Testis (tissue), 2 donors: ENCODE measurements around the gene UBASH3A.

ENCODE experiments used
- POLR2A ChIP-seq: fragments of 450-650 bp; IDR thresholded peaks from one replicate; pipeline ENCODE4 v1.6.1; 2017; ENCODE audit warnings: antibody characterized with exemption, mild to moderate bottlenecking, moderate library complexity
- TF ChIP-seq, protein P1 (sequence below), 3 experiments: fragments of 450-650 bp in 2 of 3; fragments of 200-600 bp in 1 of 3; sonication (generic) in 1 of 3; IDR thresholded peaks; one replicate each; pipeline ENCODE4 v1.5.1; 2016 to 2019; ENCODE audit warnings: antibody characterized with exemption in 3 of 3, mild to moderate bottlenecking in 2 of 3, moderate library complexity in 1 of 3

DNA sequence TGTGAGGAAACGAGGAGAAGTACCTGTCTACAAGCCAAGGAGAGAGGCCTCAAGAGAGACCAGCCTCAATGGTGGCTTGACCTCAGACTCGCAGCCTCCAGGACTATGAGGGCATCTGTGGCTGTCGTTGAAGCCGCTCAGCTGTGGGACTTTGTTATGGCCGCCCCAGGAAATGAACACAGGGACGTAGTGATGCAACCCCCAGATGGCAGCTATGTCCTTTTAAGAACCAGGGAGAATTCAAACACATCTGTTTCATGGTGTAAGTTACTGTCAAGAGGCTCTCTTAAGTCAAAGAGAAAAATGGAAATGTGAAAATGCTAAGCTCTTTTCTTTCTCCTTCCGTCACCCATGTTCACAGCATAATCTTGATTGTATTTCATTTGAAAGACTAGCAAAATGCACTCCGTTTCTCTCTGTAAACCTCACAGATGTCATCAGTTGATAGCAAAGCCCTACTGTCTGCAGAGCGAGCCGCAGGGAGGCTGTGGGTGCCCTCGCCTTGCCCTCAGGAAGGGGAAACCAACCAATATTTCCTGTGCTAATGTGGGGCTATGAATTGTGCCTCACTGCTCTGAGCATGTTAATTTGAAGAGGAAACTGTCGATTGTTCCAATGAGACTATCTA lies 21.3 kb downstream of the UBASH3A start:
- TF ChIP-seq, protein P1, sequence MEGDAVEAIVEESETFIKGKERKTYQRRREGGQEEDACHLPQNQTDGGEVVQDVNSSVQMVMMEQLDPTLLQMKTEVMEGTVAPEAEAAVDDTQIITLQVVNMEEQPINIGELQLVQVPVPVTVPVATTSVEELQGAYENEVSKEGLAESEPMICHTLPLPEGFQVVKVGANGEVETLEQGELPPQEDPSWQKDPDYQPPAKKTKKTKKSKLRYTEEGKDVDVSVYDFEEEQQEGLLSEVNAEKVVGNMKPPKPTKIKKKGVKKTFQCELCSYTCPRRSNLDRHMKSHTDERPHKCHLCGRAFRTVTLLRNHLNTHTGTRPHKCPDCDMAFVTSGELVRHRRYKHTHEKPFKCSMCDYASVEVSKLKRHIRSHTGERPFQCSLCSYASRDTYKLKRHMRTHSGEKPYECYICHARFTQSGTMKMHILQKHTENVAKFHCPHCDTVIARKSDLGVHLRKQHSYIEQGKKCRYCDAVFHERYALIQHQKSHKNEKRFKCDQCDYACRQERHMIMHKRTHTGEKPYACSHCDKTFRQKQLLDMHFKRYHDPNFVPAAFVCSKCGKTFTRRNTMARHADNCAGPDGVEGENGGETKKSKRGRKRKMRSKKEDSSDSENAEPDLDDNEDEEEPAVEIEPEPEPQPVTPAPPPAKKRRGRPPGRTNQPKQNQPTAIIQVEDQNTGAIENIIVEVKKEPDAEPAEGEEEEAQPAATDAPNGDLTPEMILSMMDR (IDR thresholded peaks at IDR 0.05), result no peak
- no peak for TF ChIP-seq POLR2A
